Measurements from ENCODE around the gene RAG2. TPM values are rescaled to one million over a fixed set of nuclear protein-coding genes. Genes with fewer than 3 reads are reported as not detected.
A peak's percentile ranks its signal among the peaks of the same experiment; 100 is the strongest.

Gene RAG2
- total and polyA plus RNA-seq, 9 donors: not detected

- intact Hi-C loops (cut with DNase I): no loop called here
- Histone ChIP-seq H3K4me3 (no peak overlapping the region), H3K4me1 (ENCODE audit: insufficient read depth) (no peaks in the 10 kb centered on the region), H3K36me3 (no peaks in the 10 kb centered on the region), H3K27me3 (no peaks in the 10 kb centered on the region), H3K9me3 (no peaks in the 10 kb centered on the region), H3K27ac (no peak overlapping the region)
- no peak for TF ChIP-seq EP300 (IDR thresholded peaks at IDR 0.05)
- no peak for TF ChIP-seq POLR2A (IDR thresholded peaks at IDR 0.05)
- no peak for TF ChIP-seq CTCF (IDR thresholded peaks at IDR 0.05)
- DNase-seq: no peak
Observed at GRCh38 chr11:36596880-36597279, 1.2 kb downstream of the RAG2 start.

- WGBS, 3 donors: 1% methylated on average over 29 of the region's 29 CpGs
- DNase-seq: peak; percentile 25 to 49 (median 37)
- no peak within 1 kb of the TSS for H3K27ac ChIP-seq
Observed at GRCh38 chr11:36594316-36594989, 3.6 kb downstream of the RAG2 start, which contains the start of gene IFTAP. TSS of gene IFTAP (plus strand) at chr11:36594502. CDS start at chr11:36610104, 15,602 bp downstream.

GRCh38 chr11:36591433-36591832, 6.6 kb downstream of the RAG2 start:
- Histone ChIP-seq H3K4me1 (ENCODE audit: insufficient read depth) (no peaks in the 10 kb centered on the region), H3K27me3 (no peaks in the 10 kb centered on the region), H3K27ac (no peak overlapping the region), H3K36me3 (no peaks in the 10 kb centered on the region), H3K4me3 (no peak overlapping the region), H3K9me3 (no peaks in the 10 kb centered on the region)
- 25 to 42% (median 32%) methylated on average over 1 of the region's 1 CpG for WGBS, 3 donors
- no peak for DNase-seq
- TF ChIP-seq EP300 (IDR thresholded peaks at IDR 0.05): no peak
- no peak for TF ChIP-seq CTCF (IDR thresholded peaks at IDR 0.05)
- TF ChIP-seq POLR2A (IDR thresholded peaks at IDR 0.05): no peak
- intact Hi-C loops (cut with DNase I): no loop called here

More at GRCh38 chr11:36594316-36594989, 3.6 kb downstream of the RAG2 start, which contains the start of gene IFTAP:
- intact Hi-C loops (cut with DNase I): no loop called here
- Histone ChIP-seq H3K27me3 (no peaks in the 10 kb centered on the region), H3K4me1 (ENCODE audit: insufficient read depth) (no peaks in the 10 kb centered on the region), H3K9me3 (no peaks in the 10 kb centered on the region), H3K36me3 (no peaks in the 10 kb centered on the region), H3K4me3 (peak within 1 kb of the TSS; percentile 74)
- TF ChIP-seq POLR2A (IDR thresholded peaks at IDR 0.05): no peak

- no peak overlapping the region for H3K4me3 ChIP-seq
- TF ChIP-seq EP300 (IDR thresholded peaks at IDR 0.05) (no peak), CTCF (IDR thresholded peaks at IDR 0.05) (no peak), POLR2A (IDR thresholded peaks at IDR 0.05) (no peak)
- no peaks in the 10 kb centered on the region for H3K27me3 ChIP-seq
- no peaks in the 10 kb centered on the region for H3K9me3 ChIP-seq
- DNase-seq: no peak
- intact Hi-C loops (cut with DNase I): no loop called here
- H3K27ac ChIP-seq: no peak overlapping the region
- WGBS, 3 donors: 38 to 65% (median 46%) methylated on average over 4 of the region's 4 CpGs
- no peaks in the 10 kb centered on the region for H3K4me1 ChIP-seq (ENCODE audit: insufficient read depth)
- no peaks in the 10 kb centered on the region for H3K36me3 ChIP-seq
Observed at GRCh38 chr11:36590513-36590912, 7.5 kb downstream of the RAG2 start.

GRCh38 chr11:36588099-36588498, 9.9 kb downstream of the RAG2 start:
- no peak for DNase-seq
- no peak for TF ChIP-seq CTCF (IDR thresholded peaks at IDR 0.05)
- no peak for TF ChIP-seq EP300 (IDR thresholded peaks at IDR 0.05)
- TF ChIP-seq POLR2A (IDR thresholded peaks at IDR 0.05): no peak
- Histone ChIP-seq H3K27me3 (no peaks in the 10 kb centered on the region), H3K4me1 (ENCODE audit: insufficient read depth) (no peaks in the 10 kb centered on the region), H3K36me3 (no peaks in the 10 kb centered on the region), H3K4me3 (no peak overlapping the region), H3K27ac (no peak overlapping the region), H3K9me3 (no peaks in the 10 kb centered on the region)
- WGBS, 3 donors: 33 to 58% (median 38%) methylated on average over 1 of the region's 1 CpG
- intact Hi-C loops (cut with DNase I): no loop called here
